Dedifferentiated amniotic fluid mesenchymal stem cell (primary cell): ENCODE data around the gene FOXP4.

Experiments used
- DNase-seq: peaks from one replicate; pipeline ENCODE4 v3.0.0-alpha.2; 2016; ENCODE audit errors: extremely low spot score

Gene FOXP4

DNA sequence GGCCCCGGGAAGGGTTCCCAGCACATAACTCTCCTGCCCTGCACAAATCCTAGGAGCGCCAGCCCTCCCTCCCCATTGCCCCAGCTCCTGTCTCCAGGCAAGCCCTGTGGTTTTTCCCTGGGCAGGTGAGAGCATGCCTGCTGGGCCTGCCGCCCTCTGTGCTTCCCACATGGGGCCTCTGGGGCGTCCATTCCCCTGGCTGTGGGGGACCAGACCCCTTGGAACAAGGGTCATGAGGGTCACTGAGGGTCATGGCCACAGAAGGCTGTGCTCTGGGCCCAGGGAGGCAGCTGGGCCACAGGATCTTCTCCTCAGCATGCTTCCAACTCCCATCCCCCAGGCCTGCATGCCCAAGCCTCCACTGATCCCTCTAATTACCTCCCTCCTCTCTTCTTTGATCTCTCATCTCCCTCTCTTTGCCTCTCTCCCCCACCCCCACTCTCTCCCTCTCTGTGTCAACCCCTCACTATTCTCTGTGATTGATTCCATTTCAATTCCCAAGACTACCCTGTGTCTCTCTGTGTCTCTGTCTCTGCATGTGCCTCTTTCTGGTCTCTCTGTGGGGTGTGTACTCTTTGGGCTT is 98.2 kb downstream of the FOXP4 start:
- DNase-seq: no peak

DNA sequence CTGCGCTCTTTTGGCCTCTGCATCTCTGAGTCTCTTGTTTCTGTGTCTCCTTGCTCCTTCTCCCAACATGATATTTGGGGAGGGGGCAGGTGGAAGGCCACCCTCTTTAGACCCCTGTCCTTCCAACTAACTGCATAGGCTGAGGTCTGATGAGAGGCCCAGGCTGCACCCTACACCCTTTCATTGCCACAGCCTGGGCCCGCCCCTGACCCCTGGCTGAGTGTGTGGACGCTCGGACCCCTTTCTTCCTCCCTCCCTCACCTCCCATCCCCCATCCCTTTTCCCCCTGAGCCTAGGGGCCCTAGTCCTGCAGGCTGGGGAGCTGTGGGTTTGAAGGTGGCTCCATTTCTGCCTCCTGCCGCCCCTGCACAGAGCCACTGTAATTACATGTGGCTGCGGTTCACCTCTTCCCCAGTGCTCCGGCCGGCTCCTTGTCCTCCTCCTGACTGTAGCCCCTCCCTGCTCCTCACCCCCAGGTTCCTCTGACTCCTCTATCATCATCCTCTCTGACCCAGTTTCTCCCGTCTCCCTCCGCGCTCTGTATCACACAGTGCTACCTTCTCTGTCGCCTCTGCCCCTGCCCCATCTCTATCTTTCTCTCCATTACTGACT is 98.9 kb downstream of the FOXP4 start:
- DNase-seq: no peak

DNA sequence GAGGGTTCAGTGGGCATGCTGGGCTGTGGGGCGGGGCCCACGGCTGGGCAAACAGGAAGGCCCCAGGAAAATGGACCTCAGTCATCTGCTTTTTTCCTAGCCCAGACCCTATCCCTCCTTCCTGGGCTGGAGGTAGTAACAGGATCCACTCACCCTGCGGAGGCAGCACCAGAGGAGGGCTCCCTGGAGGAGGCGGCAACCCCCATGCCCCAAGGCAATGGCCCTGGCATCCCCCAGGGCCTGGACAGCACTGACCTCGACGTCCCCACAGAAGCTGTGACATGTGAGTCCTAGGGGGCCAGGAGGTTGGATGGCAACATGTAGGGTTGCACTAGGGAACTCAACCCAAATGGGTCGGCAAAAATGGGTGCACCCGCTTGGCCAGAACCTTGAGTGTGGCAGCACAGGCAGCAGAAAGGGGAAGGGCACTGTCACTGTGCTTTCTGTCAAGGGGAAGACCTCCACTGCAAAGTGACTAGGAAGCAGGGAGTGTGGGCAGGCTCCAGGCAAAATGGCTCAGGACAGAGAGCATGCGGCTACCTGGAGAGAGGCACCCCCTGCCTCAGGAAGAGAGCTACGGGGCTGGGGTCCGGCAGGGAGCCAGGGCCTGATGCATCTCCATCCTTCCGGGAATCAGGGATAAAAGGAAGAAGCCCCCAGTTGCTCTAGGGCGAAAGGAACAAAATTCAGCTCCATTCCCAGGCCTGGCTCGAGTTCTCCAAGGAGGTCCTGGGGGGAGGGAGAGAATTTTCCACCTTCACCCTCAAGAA is 100.0 kb downstream of the FOXP4 start:
- DNase-seq: no peak

DNA sequence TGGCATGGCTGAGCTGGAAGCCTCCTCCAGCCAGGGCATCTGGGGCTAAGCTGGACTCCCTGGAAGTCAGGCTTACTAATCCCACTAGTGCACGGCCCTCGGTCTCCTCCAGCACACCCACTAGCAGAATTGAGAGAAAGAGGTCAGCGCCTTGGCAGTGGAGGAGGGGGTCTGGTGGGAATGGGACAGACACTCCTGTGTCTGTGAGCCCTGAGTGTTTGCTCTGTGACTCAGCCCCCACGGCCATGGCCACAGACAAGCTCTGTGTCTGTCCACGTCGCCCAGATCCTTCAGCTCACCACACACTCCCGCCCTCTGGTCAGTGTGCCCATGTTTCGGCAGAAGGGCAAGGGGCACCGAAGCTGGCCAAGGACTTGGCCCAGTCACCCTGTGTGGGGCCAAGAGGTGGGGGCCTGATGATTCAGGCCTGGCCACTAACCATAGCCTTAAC is 100.9 kb downstream of the FOXP4 start:
- DNase-seq: no peak

DNA sequence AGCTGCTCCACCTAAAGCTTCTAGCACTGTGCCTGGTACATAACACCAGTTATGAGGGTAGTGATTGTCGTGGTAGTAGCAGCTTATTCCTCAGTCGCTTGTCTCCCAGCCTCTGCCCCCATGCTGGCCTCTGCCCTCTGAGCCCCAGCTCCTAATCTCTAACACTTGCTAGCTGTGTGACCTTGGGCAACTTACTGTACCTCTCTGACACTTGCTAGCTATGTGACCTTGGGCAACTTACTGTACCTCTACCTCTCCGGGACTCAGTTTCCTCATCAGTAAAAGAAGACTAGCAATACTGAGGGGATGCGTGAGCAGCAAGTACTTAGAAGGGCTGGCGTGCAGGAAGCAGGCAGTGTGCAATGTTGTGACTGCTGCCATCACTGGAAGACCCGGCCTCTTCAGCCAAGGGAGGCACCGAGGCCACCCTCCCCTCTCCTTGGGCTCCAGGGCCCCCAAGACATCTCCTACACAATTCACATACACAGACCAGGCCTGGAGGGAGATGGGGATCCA is 101.9 kb downstream of the FOXP4 start:
- no peak for DNase-seq

DNA sequence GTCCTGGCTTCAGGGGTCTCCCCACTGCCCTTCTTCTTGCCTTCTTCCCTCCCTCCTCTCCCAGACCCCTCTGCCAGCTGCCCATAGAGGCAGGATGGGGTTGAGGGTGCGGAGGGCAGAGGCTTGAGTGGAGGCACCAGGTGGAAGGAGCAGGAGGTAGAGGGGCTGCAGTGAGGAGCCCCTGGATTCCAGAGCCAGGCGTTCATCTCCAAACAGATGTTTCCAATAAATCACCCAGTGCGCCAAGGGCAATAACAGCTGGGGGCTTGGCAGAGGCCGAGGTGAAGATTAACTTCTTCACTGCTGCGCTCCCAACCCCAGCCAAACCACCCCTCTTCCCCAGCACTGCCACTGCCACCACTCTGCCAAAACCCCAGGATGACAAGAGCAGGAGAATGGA is 102.7 kb downstream of the FOXP4 start:
- no peak for DNase-seq

DNA sequence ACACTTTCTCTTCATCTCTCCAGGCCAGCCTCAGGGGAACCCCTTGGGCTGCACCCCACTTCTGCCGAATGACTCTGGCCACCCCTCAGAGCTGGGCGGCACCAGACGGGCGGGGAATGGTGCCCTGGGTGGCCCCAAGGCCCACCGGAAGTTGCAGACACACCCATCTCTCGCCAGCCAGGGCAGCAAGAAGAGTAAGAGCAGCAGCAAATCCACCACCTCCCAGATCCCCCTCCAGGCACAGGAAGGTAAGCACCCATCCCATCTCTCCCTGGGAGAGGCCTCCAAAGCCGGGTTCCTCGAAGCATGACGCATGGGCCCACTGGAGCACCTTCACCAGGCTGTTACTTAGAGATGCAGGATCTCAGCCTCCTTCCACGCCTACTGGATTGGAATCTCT is 103.4 kb downstream of the FOXP4 start:
- no peak for DNase-seq

DNA sequence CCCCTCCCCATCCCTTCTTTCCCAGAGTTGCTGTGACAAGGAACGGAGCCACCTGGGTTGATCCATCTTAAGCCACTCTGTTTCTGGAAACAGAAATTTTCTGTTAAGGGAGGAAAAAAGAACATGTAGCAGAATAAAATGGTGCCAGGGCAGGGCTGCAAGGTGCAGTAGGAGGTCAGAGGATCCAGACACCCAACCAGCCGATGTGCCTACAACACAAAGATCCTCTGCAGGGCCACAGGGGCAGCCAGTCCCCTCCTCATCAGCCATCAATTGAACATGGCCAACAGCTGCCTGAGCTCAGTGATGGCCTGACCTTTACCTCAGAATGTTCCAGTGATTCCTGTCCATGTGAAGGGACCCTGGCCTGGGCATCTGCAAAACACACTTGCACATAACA is 103.9 kb downstream of the FOXP4 start:
- DNase-seq: no peak

DNA sequence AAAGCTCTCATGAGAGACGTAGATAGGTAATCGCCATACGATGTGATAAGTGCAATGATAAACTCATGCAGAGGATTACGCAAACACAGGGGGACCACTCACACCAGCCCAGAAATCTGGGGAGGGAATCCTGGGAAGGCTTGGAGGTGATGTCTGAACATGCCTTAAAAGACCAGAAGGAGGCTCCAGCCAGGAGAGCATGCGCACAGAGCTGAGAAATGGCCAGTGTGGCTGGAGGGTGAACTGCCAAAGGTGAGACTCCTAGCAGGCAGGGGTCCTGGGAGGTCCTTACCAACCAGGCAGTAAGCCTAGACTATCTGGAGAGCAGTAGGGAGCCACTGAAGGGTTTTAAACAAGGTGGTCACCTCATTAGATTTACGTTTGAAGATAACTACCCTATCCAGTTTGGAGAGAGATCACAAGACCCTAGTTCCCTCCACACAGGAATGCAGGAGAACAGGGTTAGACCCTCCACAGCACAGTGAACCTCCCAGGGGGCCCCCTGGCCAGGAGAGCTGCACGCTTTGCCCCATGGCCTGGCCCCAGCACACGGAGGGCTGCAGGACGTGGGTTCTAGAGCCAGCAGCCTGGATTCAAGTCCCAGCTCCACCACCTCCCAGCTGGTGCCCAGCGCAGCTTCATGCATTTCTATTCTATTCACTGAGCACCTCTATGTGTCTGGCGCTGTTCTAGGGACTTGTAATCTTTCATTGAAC is 105.2 kb downstream of the FOXP4 start:
- DNase-seq: no peak
